H1 (cell line): ENCODE data around the gene KRT32.

Source experiments
- ATF2 ChIP-seq: IDR thresholded peaks from 2 replicates; pipeline ENCODE4 v1.6.1; 2012; ENCODE audit warnings: low read length, inconsistent platforms
- BCL11A ChIP-seq, 2 experiments: IDR thresholded peaks; one replicate each; pipeline ENCODE4 v1.6.1; 2011; ENCODE audit warnings: low read depth in 2 of 2, low read length in 2 of 2, mild to moderate bottlenecking in 2 of 2
- CBX8 ChIP-seq: fragments of 300-800, 300-1000 bp; sonication (generic); IDR thresholded peaks from 2 replicates; pipeline ENCODE4 v1.7.1; 2016; ENCODE audit warnings: low read depth, low read length, borderline replicate concordance
- CREB1 ChIP-seq: IDR thresholded peaks from 2 replicates; pipeline ENCODE4 v1.6.1; 2012; ENCODE audit warnings: inconsistent platforms
- HDAC6 ChIP-seq: IDR thresholded peaks from one replicate; pipeline ENCODE4 v1.7.1; 2012; ENCODE audit warnings: low read depth, mild to moderate bottlenecking, inconsistent platforms, low read length, moderate library complexity
- JUND ChIP-seq: IDR thresholded peaks from 2 replicates; pipeline ENCODE4 v1.6.1; 2011; ENCODE audit warnings: mild to moderate bottlenecking, improper control_type of control experiment, low read length
- MAFK ChIP-seq: IDR thresholded peaks from 2 replicates; pipeline ENCODE4 v1.6.1; 2012; ENCODE audit warnings: low read depth, mild to moderate bottlenecking, improper control_type of control experiment, low read length
- MAX ChIP-seq: IDR thresholded peaks from 2 replicates; pipeline ENCODE4 v1.6.1; 2012; ENCODE audit warnings: inconsistent platforms
- POLR2A ChIP-seq, 2 experiments: IDR thresholded peaks; 1 replicate in 1 of 2; 2 replicates in 1 of 2; pipeline ENCODE4 v1.6.1; 2011; ENCODE audit warnings: low read depth in 2 of 2, low read length in 2 of 2, mild to moderate bottlenecking in 2 of 2; ENCODE audit errors: control extremely low read depth in 1 of 2
- RAD21 ChIP-seq, 2 experiments: IDR thresholded peaks in 1 of 2; conservative IDR thresholded peaks in 1 of 2; 2 replicates each; pipeline ENCODE4 v1.6.1; 2011; ENCODE audit warnings: low read depth in 2 of 2, low read length in 2 of 2, improper control_type of control experiment in 1 of 2, inconsistent platforms in 1 of 2, mild to moderate bottlenecking in 1 of 2, moderate library complexity in 1 of 2
- SIN3A ChIP-seq, 2 experiments: IDR thresholded peaks in 1 of 2; conservative IDR thresholded peaks in 1 of 2; 2 replicates each; pipeline ENCODE4 v1.6.1; 2011 to 2012; ENCODE audit warnings: low read length in 2 of 2, improper control_type of control experiment in 1 of 2, low read depth in 1 of 2, mild to moderate bottlenecking in 1 of 2
- SP1 ChIP-seq: IDR thresholded peaks from 2 replicates; pipeline ENCODE4 v1.6.1; 2011; ENCODE audit warnings: low read depth, low read length
- YY1 ChIP-seq: IDR thresholded peaks from 2 replicates; pipeline ENCODE4 v1.6.1; 2011; ENCODE audit warnings: low read depth, mild to moderate bottlenecking, low read length
- TF ChIP-seq, protein P1 (sequence below), 3 experiments: IDR thresholded peaks; 1 replicate in 2 of 3; 2 replicates in 1 of 3; pipeline versions ENCODE4 v1.5.1 to v1.6.1; 2011; ENCODE audit warnings: low read length in 3 of 3, mild to moderate bottlenecking in 3 of 3, inconsistent platforms in 2 of 3, low read depth in 1 of 3, moderate library complexity in 1 of 3; ENCODE audit not compliant: insufficient read depth in 1 of 3; ENCODE audit errors: control extremely low read depth in 1 of 3

- TF ChIP-seq RAD21 (IDR thresholded peaks at IDR 0.05 in 1 of 2, conservative IDR thresholded peaks at IDR 0.05 in 1 of 2; ENCODE audit: low read depth in 2 of 2, low read length in 2 of 2) (no peak), MAFK (no peak), HDAC6 (no peak), SP1 (no peak), POLR2A (IDR thresholded peaks at IDR 0.05; ENCODE audit: control extremely low read depth in 1 of 2, low read depth in 2 of 2, low read length in 2 of 2) (no peak), SIN3A (conservative IDR thresholded peaks at IDR 0.05 in 1 of 2, IDR thresholded peaks at IDR 0.05 in 1 of 2; ENCODE audit: low read depth in 1 of 2, low read length in 2 of 2) (no peak), BCL11A (IDR thresholded peaks at IDR 0.05; ENCODE audit: low read depth in 2 of 2, low read length in 2 of 2) (no peak), JUND (no peak), MAX (no peak), CBX8 (no peak), CREB1 (no peak), ATF2 (no peak), YY1 (no peak)
- TF ChIP-seq, protein P1, sequence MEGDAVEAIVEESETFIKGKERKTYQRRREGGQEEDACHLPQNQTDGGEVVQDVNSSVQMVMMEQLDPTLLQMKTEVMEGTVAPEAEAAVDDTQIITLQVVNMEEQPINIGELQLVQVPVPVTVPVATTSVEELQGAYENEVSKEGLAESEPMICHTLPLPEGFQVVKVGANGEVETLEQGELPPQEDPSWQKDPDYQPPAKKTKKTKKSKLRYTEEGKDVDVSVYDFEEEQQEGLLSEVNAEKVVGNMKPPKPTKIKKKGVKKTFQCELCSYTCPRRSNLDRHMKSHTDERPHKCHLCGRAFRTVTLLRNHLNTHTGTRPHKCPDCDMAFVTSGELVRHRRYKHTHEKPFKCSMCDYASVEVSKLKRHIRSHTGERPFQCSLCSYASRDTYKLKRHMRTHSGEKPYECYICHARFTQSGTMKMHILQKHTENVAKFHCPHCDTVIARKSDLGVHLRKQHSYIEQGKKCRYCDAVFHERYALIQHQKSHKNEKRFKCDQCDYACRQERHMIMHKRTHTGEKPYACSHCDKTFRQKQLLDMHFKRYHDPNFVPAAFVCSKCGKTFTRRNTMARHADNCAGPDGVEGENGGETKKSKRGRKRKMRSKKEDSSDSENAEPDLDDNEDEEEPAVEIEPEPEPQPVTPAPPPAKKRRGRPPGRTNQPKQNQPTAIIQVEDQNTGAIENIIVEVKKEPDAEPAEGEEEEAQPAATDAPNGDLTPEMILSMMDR (IDR thresholded peaks at IDR 0.05; ENCODE audit: control extremely low read depth in 1 of 3, insufficient read depth in 1 of 3, low read depth in 1 of 3, low read length in 3 of 3) = no peak
These were observed 19.1 kb upstream of the KRT32 start for GRCh38 chr17:41486316-41486715.
